Duodenal mucosa (tissue), 2 donors: ENCODE data around the gene INPP5F.
"Not testable (repeated sequence)": the region's sequence is repeated elsewhere in the genome, so short reads cannot be mapped to it uniquely, and the experiment has no call there.

ENCODE experiments used
- H3K27ac ChIP-seq: one replicate; pipeline ENCODE4 v1.7.0; 2013; ENCODE audit warnings: low read depth, low read length
- H3K27me3 ChIP-seq, 2 donors: one replicate each; pipeline ENCODE4 v1.7.0; 2013; ENCODE audit warnings: low read length in 2 of 2, control low read depth in 1 of 2; ENCODE audit not compliant: insufficient read depth in 2 of 2, control insufficient read depth in 1 of 2
- H3K36me3 ChIP-seq, 2 donors: one replicate each; pipeline ENCODE4 v1.7.0; 2013; ENCODE audit warnings: low read length in 2 of 2, control low read depth in 1 of 2; ENCODE audit not compliant: insufficient read depth in 2 of 2, control insufficient read depth in 1 of 2
- H3K4me1 ChIP-seq, 2 donors: one replicate each; pipeline ENCODE4 v1.7.0; 2013; ENCODE audit warnings: low read length in 2 of 2, control low read depth in 1 of 2; ENCODE audit not compliant: insufficient read depth in 2 of 2, control insufficient read depth in 1 of 2
- H3K4me3 ChIP-seq, 2 donors: one replicate each; pipeline ENCODE4 v1.7.0; 2013; ENCODE audit warnings: low read length in 2 of 2, low read depth in 1 of 2
- H3K9ac ChIP-seq, 2 donors: one replicate each; pipeline ENCODE4 v1.7.0; 2013; ENCODE audit warnings: low read length in 2 of 2, low read depth in 1 of 2
- H3K9me3 ChIP-seq, 2 donors: one replicate each; pipeline ENCODE4 v1.7.0; 2013; ENCODE audit warnings: low read length in 2 of 2, control low read depth in 1 of 2; ENCODE audit not compliant: control insufficient read depth in 1 of 2

The INPP5F gene

GRCh38 chr10:119706521-119707278 lies 19.1 kb upstream of the INPP5F start:
- no peak overlapping the region for H3K9ac ChIP-seq
- H3K4me1 ChIP-seq = no peaks in the 10 kb centered on the region
- H3K36me3 ChIP-seq = no peaks in the 10 kb centered on the region
- H3K27ac ChIP-seq = no peak overlapping the region
- H3K27me3 ChIP-seq = no peaks in the 10 kb centered on the region
- no peak overlapping the region for H3K4me3 ChIP-seq
- peaks cover 0 to 4% of the 10 kb centered on the region in 2 donors for H3K9me3 ChIP-seq

GRCh38 chr10:119707331-119707730 lies 18.5 kb upstream of the INPP5F start:
- not testable (repeated sequence) for H3K4me1 ChIP-seq, H3K27me3 ChIP-seq, H3K36me3 ChIP-seq, H3K4me3 ChIP-seq, H3K9me3 ChIP-seq, H3K9ac ChIP-seq, H3K27ac ChIP-seq

GRCh38 chr10:119710935-119711334 lies 14.9 kb upstream of the INPP5F start:
- H3K27me3 ChIP-seq, H3K9me3 ChIP-seq: not testable (repeated sequence)

GRCh38 chr10:119713744-119714483 lies 11.9 kb upstream of the INPP5F start:
- H3K27ac ChIP-seq = no peak overlapping the region

More at GRCh38 chr10:119710935-119711334, 14.9 kb upstream of the INPP5F start:
- not testable (repeated sequence) for H3K4me1 ChIP-seq, H3K36me3 ChIP-seq, H3K9ac ChIP-seq, H3K4me3 ChIP-seq, H3K27ac ChIP-seq

GRCh38 chr10:119714484-119714816 lies 11.4 kb upstream of the INPP5F start:
- no peak overlapping the region for H3K9ac ChIP-seq
- no peaks in the 10 kb centered on the region for H3K27me3 ChIP-seq
- no peak overlapping the region for H3K4me3 ChIP-seq
- H3K36me3 ChIP-seq = no peaks in the 10 kb centered on the region
- no peaks in the 10 kb centered on the region for H3K9me3 ChIP-seq
- no peaks in the 10 kb centered on the region for H3K4me1 ChIP-seq
- no peak overlapping the region for H3K27ac ChIP-seq

More at GRCh38 chr10:119713744-119714483, 11.9 kb upstream of the INPP5F start:
- no peak overlapping the region for H3K4me3 ChIP-seq
- no peaks in the 10 kb centered on the region for H3K27me3 ChIP-seq
- H3K9me3 ChIP-seq = no peaks in the 10 kb centered on the region
- no peak overlapping the region for H3K9ac ChIP-seq
- no peaks in the 10 kb centered on the region for H3K4me1 ChIP-seq
- no peaks in the 10 kb centered on the region for H3K36me3 ChIP-seq

- no peaks in the 10 kb centered on the region for H3K9me3 ChIP-seq
- H3K27ac ChIP-seq = no peak overlapping the region
- no peaks in the 10 kb centered on the region for H3K4me1 ChIP-seq
- H3K4me3 ChIP-seq = no peak overlapping the region
- H3K9ac ChIP-seq = no peak overlapping the region
- H3K27me3 ChIP-seq = no peaks in the 10 kb centered on the region
- H3K36me3 ChIP-seq = no peaks in the 10 kb centered on the region
Observed at GRCh38 chr10:119715628-119716505, 10.0 kb upstream of the INPP5F start.

- no peak overlapping the region for H3K27ac ChIP-seq
- no peaks in the 10 kb centered on the region for H3K27me3 ChIP-seq
- no peaks in the 10 kb centered on the region for H3K9me3 ChIP-seq
- no peak overlapping the region for H3K4me3 ChIP-seq
- no peaks in the 10 kb centered on the region for H3K36me3 ChIP-seq
- no peak overlapping the region for H3K9ac ChIP-seq
- peaks cover 24 to 25% of the 10 kb centered on the region in 2 donors for H3K4me1 ChIP-seq
Observed at GRCh38 chr10:119723161-119723560, 2.7 kb upstream of the INPP5F start.

GRCh38 chr10:119723624-119724023 lies 2.2 kb upstream of the INPP5F start:
- peaks cover 24 to 25% of the 10 kb centered on the region in 2 donors for H3K4me1 ChIP-seq
- H3K4me3 ChIP-seq = no peak overlapping the region
- H3K27me3 ChIP-seq = no peaks in the 10 kb centered on the region
- H3K9me3 ChIP-seq = no peaks in the 10 kb centered on the region
- no peak overlapping the region for H3K9ac ChIP-seq
- no peak overlapping the region for H3K27ac ChIP-seq
- no peaks in the 10 kb centered on the region for H3K36me3 ChIP-seq

GRCh38 chr10:119724593-119725516 lies 995 bp upstream of the INPP5F start:
- peak overlapping the region; percentile 89 for H3K27ac ChIP-seq
- no peaks in the 10 kb centered on the region for H3K9me3 ChIP-seq
- peak overlapping the region; percentile 71 to 80 for H3K4me3 ChIP-seq
- H3K36me3 ChIP-seq = no peaks in the 10 kb centered on the region
- H3K9ac ChIP-seq = peak overlapping the region; percentile 73 to 91
- H3K27me3 ChIP-seq = no peaks in the 10 kb centered on the region
- peaks cover 24 to 25% of the 10 kb centered on the region in 2 donors for H3K4me1 ChIP-seq
